Brain microvascular endothelial cell (primary cell): ENCODE measurements around the gene C3orf80.
"Not testable (repeated sequence)": the region's sequence is repeated elsewhere in the genome, so short reads cannot be mapped to it uniquely, and the experiment has no call there.

Experiments
- DNase-seq: peaks from one replicate; pipeline ENCODE4 v3.0.0-alpha.2; 2020
- H3K27ac ChIP-seq: fragments of 250-450 bp; sonication (Bioruptor Pico); 2 replicates; pipeline ENCODE4 v1.5.1; 2020; ENCODE audit warnings: mild to moderate bottlenecking, moderate library complexity
- H3K27me3 ChIP-seq: fragments of 250-450 bp; sonication (Bioruptor Pico); replicated peaks from 2 replicates; pipeline ENCODE4 v1.5.1; 2020; ENCODE audit warnings: mild to moderate bottlenecking
- H3K36me3 ChIP-seq: fragments of 250-450 bp; sonication (Bioruptor Pico); replicated peaks from 2 replicates; pipeline ENCODE4 v1.5.1; 2020; ENCODE audit warnings: mild to moderate bottlenecking
- H3K4me3 ChIP-seq: 2 replicates; pipeline ENCODE4 v1.5.1; 2011; ENCODE audit warnings: low read depth, mild to moderate bottlenecking, control low read depth, low read length, moderate library complexity
- CTCF ChIP-seq: IDR thresholded peaks from 2 replicates; pipeline ENCODE4 v1.5.1; 2011; ENCODE audit warnings: low read depth, mild to moderate bottlenecking, moderate library complexity, low read length, control low read depth, inconsistent platforms; ENCODE audit errors: missing control alignments
- in situ Hi-C: cut with HindIII; loops from 2 replicates; pipeline ENCODE4 v1.10.0; 2017; ENCODE audit warnings: low sequenced_read_pairs, low pct_ligation_motif_present

C3orf80 gene

GRCh38 chr3:160194438-160194837 is 30.8 kb upstream of the C3orf80 start:
- in situ Hi-C loops = no loop called here
- no peaks in the 10 kb centered on the region for H3K36me3 ChIP-seq
- no peaks in the 10 kb centered on the region for H3K27me3 ChIP-seq
- DNase-seq = no peak
- no peak overlapping the region for H3K27ac ChIP-seq
- no peak for TF ChIP-seq CTCF
- no peak overlapping the region for H3K4me3 ChIP-seq

- no peak overlapping the region for H3K27ac ChIP-seq
- in situ Hi-C loops = no loop called here
- H3K36me3 ChIP-seq = no peaks in the 10 kb centered on the region
- no peak overlapping the region for H3K4me3 ChIP-seq
- DNase-seq = no peak
- H3K27me3 ChIP-seq = no peaks in the 10 kb centered on the region
- TF ChIP-seq CTCF = no peak
Measured at GRCh38 chr3:160195106-160195505, 30.1 kb upstream of the C3orf80 start.

GRCh38 chr3:160196511-160197104 is 28.6 kb upstream of the C3orf80 start:
- DNase-seq = no peak
- no peak overlapping the region for H3K27ac ChIP-seq
- H3K36me3 ChIP-seq = no peaks in the 10 kb centered on the region
- no peak overlapping the region for H3K4me3 ChIP-seq
- no peak for TF ChIP-seq CTCF
- in situ Hi-C loops = no loop called here
- H3K27me3 ChIP-seq = no peaks in the 10 kb centered on the region

GRCh38 chr3:160199108-160199507 is 26.1 kb upstream of the C3orf80 start:
- in situ Hi-C loops = no loop called here
- no peak for TF ChIP-seq CTCF
- H3K27ac ChIP-seq = no peak overlapping the region

GRCh38 chr3:160200353-160200752 is 24.9 kb upstream of the C3orf80 start:
- TF ChIP-seq CTCF = no peak
- H3K36me3 ChIP-seq = no peaks in the 10 kb centered on the region
- in situ Hi-C loops = no loop called here
- H3K27me3 ChIP-seq = no peaks in the 10 kb centered on the region
- no peak overlapping the region for H3K4me3 ChIP-seq
- no peak overlapping the region for H3K27ac ChIP-seq
- DNase-seq = no peak

More at GRCh38 chr3:160199108-160199507, 26.1 kb upstream of the C3orf80 start:
- no peak overlapping the region for H3K4me3 ChIP-seq
- no peak for DNase-seq
- no peaks in the 10 kb centered on the region for H3K36me3 ChIP-seq
- no peaks in the 10 kb centered on the region for H3K27me3 ChIP-seq

GRCh38 chr3:160204396-160205011 is 20.7 kb upstream of the C3orf80 start:
- H3K27ac ChIP-seq, in situ Hi-C loops, H3K27me3 ChIP-seq, H3K4me3 ChIP-seq, H3K36me3 ChIP-seq: not testable (repeated sequence)
- peak; percentile 52 for DNase-seq
